Liver (tissue), 9 donors: ENCODE results near the gene THEMIS. TPM values are rescaled to one million over a fixed set of nuclear protein-coding genes. Genes with fewer than 3 reads are reported as not detected.

ENCODE experiments used
- DNase-seq: peaks from one replicate; pipeline ENCODE4 v3.0.0-alpha.2; 2017; ENCODE audit warnings: low spot score
- H3K27ac ChIP-seq, 2 donors: one replicate each; pipeline ENCODE4 v1.7.0; 2013; ENCODE audit warnings: inconsistent platforms in 2 of 2, low read length in 2 of 2, control low read depth in 1 of 2, low read depth in 1 of 2, mild to moderate bottlenecking in 1 of 2
- H3K27me3 ChIP-seq, 4 donors: one replicate each; pipeline versions ENCODE4 v1.6.1 to v1.7.0; 2013; ENCODE audit warnings: low read length in 3 of 4, inconsistent platforms in 1 of 4, mild to moderate bottlenecking in 1 of 4, moderate library complexity in 1 of 4; ENCODE audit not compliant: control insufficient read depth in 4 of 4, insufficient read depth in 4 of 4
- H3K36me3 ChIP-seq, 4 donors: one replicate each; pipeline versions ENCODE4 v1.6.1 to v1.7.0; 2013; ENCODE audit warnings: low read length in 3 of 4, mild to moderate bottlenecking in 3 of 4, low read depth in 1 of 4, moderate library complexity in 1 of 4; ENCODE audit not compliant: control insufficient read depth in 4 of 4, insufficient read depth in 3 of 4
- H3K4me1 ChIP-seq, 4 donors: one replicate each; pipeline versions ENCODE4 v1.6.1 to v1.7.0; 2013; ENCODE audit warnings: low read length in 3 of 4, mild to moderate bottlenecking in 3 of 4, moderate library complexity in 1 of 4; ENCODE audit not compliant: control insufficient read depth in 4 of 4, insufficient read depth in 4 of 4
- H3K4me3 ChIP-seq, 3 donors: one replicate each; pipeline versions ENCODE4 v1.6.1 to v1.7.0; 2013; ENCODE audit warnings: low read length in 3 of 3, control low read depth in 1 of 3, low read depth in 1 of 3, mild to moderate bottlenecking in 1 of 3
- H3K9ac ChIP-seq, 2 donors: one replicate each; pipeline ENCODE4 v1.7.0; 2013; ENCODE audit warnings: low read length in 2 of 2, mild to moderate bottlenecking in 2 of 2, moderate library complexity in 2 of 2, control low read depth in 1 of 2, low read depth in 1 of 2
- H3K9me3 ChIP-seq, 4 donors: one replicate each; pipeline versions ENCODE4 v1.6.1 to v1.7.0; 2013; ENCODE audit warnings: low read length in 3 of 4; ENCODE audit not compliant: control insufficient read depth in 4 of 4
- EGR1 ChIP-seq, 2 donors: IDR thresholded peaks; 2 replicates each; pipeline ENCODE4 v1.6.1; 2016 to 2018; ENCODE audit warnings: antibody characterized with exemption in 2 of 2, low read depth in 2 of 2
- FOXA2 ChIP-seq: IDR thresholded peaks from 2 replicates; pipeline ENCODE4 v1.6.1; 2016; ENCODE audit warnings: antibody characterized with exemption
- GABPA ChIP-seq, 2 donors: IDR thresholded peaks in 1 of 2; conservative IDR thresholded peaks in 1 of 2; 2 replicates each; pipeline ENCODE4 v1.6.1; 2016; ENCODE audit warnings: antibody characterized with exemption in 2 of 2, mild to moderate bottlenecking in 1 of 2, moderate library complexity in 1 of 2
- HNF4G ChIP-seq: IDR thresholded peaks from 2 replicates; pipeline ENCODE4 v1.6.1; 2016; ENCODE audit warnings: antibody characterized with exemption
- JUND ChIP-seq, 2 donors: IDR thresholded peaks; 2 replicates each; pipeline ENCODE4 v1.6.1; 2016; ENCODE audit warnings: antibody characterized with exemption in 2 of 2
- RAD21 ChIP-seq, 2 donors: IDR thresholded peaks; 2 replicates each; pipeline ENCODE4 v1.6.1; 2016; ENCODE audit warnings: antibody characterized with exemption in 2 of 2, mild to moderate bottlenecking in 2 of 2
- RXRA ChIP-seq, 2 donors: IDR thresholded peaks; 2 replicates each; pipeline ENCODE4 v1.6.1; 2017 to 2018; ENCODE audit warnings: antibody characterized with exemption in 2 of 2, mild to moderate bottlenecking in 1 of 2
- SP1 ChIP-seq: IDR thresholded peaks from 2 replicates; pipeline ENCODE4 v1.6.1; 2018; ENCODE audit warnings: antibody characterized with exemption, mild to moderate bottlenecking
- TAF1 ChIP-seq: conservative IDR thresholded peaks from 2 replicates; pipeline ENCODE4 v1.6.1; 2016; ENCODE audit warnings: antibody characterized with exemption, mild to moderate bottlenecking
- YY1 ChIP-seq: IDR thresholded peaks from 2 replicates; pipeline ENCODE4 v1.6.1; 2016; ENCODE audit warnings: antibody characterized with exemption, mild to moderate bottlenecking
- WGBS: extraction: QIAGEN DNeasy Blood & Tissue Kit; methylation state at CpG from one replicate; pipeline ENCODE4 v1.1.7; 2013; 5-methylcytosine and 5-hydroxymethylcytosine counted together
- polyA plus RNA-seq, 2 donors: library from polyadenylated mRNA; stranded (reverse) in 1 of 2; unstranded in 1 of 2; fragments of 200-250 nt in 1 of 2; fragments of >200 nt in 1 of 2; fragmentation: Nextera tagmentation in 1 of 2; extraction: Ambion mirVana in 1 of 2; gene quantifications; one replicate each; pipeline versions ENCODE4 v1.2.1 to v1.2.3, GENCODE V29; 2013 to 2015
- total RNA-seq, 2 donors: library from RNA; depleted of rRNA; stranded (reverse); fragments of >200 nt; gene quantifications; one replicate each; pipeline ENCODE4 v1.2.3, GENCODE V29; 2014
- TF ChIP-seq, protein P1 (sequence below): IDR thresholded peaks from 2 replicates; pipeline ENCODE4 v1.6.1; 2016; ENCODE audit warnings: antibody characterized with exemption
- TF ChIP-seq, protein P2 (sequence below): IDR thresholded peaks from 2 replicates; pipeline ENCODE4 v1.6.1; 2016; ENCODE audit warnings: antibody characterized with exemption
- TF ChIP-seq, protein P3 (sequence below): IDR thresholded peaks from 2 replicates; pipeline ENCODE4 v1.6.1; 2016; ENCODE audit warnings: antibody characterized with exemption
- TF ChIP-seq, protein P4 (sequence below): fragments of 150-350 bp; IDR thresholded peaks from 2 replicates; pipeline ENCODE4 v1.5.1; 2017; ENCODE audit warnings: improper control_type of control experiment, low read depth, low read length; ENCODE audit not compliant: missing input control
- TF ChIP-seq, protein P5 (sequence below): IDR thresholded peaks from 2 replicates; pipeline ENCODE4 v1.6.1; 2016; ENCODE audit warnings: antibody characterized with exemption, mild to moderate bottlenecking
- donor health status: healthy.
- donor health status: healthy.
- donor health status: healthy.
- donor health status: healthy.
- donor health status: healthy.

THEMIS gene
- total and polyA plus RNA-seq, 4 donors, result 0.05 to 0.59 (median 0.21) TPM

DNA sequence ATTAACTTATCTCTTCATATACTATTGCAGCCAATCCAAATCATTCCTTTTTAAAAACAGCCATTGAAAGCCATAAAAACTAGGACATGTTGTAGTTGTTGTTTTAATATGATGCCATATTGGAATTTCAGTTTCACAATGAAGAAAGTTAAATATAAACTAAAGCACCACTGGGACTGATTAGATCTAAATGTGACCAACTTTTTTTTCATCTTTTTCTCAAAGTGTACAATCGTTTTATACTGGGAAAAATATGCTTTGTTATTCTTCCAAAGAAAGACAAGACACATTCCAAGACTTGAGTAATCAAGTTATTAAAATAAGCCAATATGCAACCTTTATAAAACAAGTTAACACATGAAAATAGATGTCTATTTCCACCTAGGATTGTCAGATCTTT is 68.5 kb downstream of the THEMIS start:
- H3K27me3 ChIP-seq, result no peaks in the 10 kb centered on the region
- no peak overlapping the region for H3K27ac ChIP-seq
- whole genome bisulfite sequencing, result 15% methylated on average over 1 of the region's 1 CpG
- TF ChIP-seq, protein P1, sequence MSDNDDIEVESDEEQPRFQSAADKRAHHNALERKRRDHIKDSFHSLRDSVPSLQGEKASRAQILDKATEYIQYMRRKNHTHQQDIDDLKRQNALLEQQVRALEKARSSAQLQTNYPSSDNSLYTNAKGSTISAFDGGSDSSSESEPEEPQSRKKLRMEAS, result no peak
- peak; percentile 12 for TF ChIP-seq YY1
- no peaks in the 10 kb centered on the region for H3K4me1 ChIP-seq
- no peaks in the 10 kb centered on the region for H3K36me3 ChIP-seq
- no peak for DNase-seq
- H3K9ac ChIP-seq, result no peak overlapping the region
- H3K4me3 ChIP-seq, result no peak overlapping the region
- no peaks in the 10 kb centered on the region for H3K9me3 ChIP-seq

DNA sequence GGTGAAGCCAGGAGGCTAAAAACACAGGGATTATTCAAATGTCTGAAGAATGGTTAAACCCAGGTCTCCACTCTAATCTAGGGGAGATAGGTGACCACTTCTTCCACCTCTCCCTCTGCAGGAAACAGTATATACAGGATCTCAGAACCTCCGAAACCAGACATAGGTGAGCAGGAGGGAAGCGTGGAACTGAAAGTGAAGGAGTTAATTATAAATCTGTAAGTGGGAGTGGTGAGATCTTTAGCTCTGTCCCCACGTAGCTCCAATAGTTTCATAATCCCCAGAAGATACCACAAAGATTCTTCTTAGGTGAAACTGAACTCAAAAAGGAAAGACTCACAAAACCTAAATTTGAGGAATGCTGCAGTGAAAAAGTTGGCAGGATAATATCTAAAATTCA is 76.8 kb downstream of the THEMIS start:
- no peak for DNase-seq
- H3K27me3 ChIP-seq, result peaks cover 0 to 3% (median 0%) of the 10 kb centered on the region in 4 donors
- WGBS, result 51% methylated on average over 3 of the region's 3 CpGs
- no peak overlapping the region for H3K4me3 ChIP-seq
- H3K36me3 ChIP-seq, result no peaks in the 10 kb centered on the region
- no peak overlapping the region for H3K27ac ChIP-seq
- H3K9ac ChIP-seq, result no peak overlapping the region
- H3K9me3 ChIP-seq, result no peaks in the 10 kb centered on the region
- TF ChIP-seq TAF1 (no peak), RXRA (IDR thresholded peaks at IDR 0.05) (no peak), JUND (IDR thresholded peaks at IDR 0.05) (no peak), HNF4G (no peak), EGR1 (IDR thresholded peaks at IDR 0.05; ENCODE audit: low read depth in 2 of 2) (no peak), SP1 (no peak), FOXA2 (no peak), RAD21 (IDR thresholded peaks at IDR 0.05) (no peak), YY1 (no peak), GABPA (IDR thresholded peaks at IDR 0.05 in 1 of 2, conservative IDR thresholded peaks at IDR 0.05 in 1 of 2) (no peak)
- TF ChIP-seq, protein P2, sequence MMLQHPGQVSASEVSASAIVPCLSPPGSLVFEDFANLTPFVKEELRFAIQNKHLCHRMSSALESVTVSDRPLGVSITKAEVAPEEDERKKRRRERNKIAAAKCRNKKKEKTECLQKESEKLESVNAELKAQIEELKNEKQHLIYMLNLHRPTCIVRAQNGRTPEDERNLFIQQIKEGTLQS, result no peak
- TF ChIP-seq, protein P3, sequence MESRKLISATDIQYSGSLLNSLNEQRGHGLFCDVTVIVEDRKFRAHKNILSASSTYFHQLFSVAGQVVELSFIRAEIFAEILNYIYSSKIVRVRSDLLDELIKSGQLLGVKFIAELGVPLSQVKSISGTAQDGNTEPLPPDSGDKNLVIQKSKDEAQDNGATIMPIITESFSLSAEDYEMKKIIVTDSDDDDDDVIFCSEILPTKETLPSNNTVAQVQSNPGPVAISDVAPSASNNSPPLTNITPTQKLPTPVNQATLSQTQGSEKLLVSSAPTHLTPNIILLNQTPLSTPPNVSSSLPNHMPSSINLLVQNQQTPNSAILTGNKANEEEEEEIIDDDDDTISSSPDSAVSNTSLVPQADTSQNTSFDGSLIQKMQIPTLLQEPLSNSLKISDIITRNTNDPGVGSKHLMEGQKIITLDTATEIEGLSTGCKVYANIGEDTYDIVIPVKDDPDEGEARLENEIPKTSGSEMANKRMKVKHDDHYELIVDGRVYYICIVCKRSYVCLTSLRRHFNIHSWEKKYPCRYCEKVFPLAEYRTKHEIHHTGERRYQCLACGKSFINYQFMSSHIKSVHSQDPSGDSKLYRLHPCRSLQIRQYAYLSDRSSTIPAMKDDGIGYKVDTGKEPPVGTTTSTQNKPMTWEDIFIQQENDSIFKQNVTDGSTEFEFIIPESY, result no peak
- TF ChIP-seq, protein P4, sequence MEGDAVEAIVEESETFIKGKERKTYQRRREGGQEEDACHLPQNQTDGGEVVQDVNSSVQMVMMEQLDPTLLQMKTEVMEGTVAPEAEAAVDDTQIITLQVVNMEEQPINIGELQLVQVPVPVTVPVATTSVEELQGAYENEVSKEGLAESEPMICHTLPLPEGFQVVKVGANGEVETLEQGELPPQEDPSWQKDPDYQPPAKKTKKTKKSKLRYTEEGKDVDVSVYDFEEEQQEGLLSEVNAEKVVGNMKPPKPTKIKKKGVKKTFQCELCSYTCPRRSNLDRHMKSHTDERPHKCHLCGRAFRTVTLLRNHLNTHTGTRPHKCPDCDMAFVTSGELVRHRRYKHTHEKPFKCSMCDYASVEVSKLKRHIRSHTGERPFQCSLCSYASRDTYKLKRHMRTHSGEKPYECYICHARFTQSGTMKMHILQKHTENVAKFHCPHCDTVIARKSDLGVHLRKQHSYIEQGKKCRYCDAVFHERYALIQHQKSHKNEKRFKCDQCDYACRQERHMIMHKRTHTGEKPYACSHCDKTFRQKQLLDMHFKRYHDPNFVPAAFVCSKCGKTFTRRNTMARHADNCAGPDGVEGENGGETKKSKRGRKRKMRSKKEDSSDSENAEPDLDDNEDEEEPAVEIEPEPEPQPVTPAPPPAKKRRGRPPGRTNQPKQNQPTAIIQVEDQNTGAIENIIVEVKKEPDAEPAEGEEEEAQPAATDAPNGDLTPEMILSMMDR, result no peak
- TF ChIP-seq, protein P5, sequence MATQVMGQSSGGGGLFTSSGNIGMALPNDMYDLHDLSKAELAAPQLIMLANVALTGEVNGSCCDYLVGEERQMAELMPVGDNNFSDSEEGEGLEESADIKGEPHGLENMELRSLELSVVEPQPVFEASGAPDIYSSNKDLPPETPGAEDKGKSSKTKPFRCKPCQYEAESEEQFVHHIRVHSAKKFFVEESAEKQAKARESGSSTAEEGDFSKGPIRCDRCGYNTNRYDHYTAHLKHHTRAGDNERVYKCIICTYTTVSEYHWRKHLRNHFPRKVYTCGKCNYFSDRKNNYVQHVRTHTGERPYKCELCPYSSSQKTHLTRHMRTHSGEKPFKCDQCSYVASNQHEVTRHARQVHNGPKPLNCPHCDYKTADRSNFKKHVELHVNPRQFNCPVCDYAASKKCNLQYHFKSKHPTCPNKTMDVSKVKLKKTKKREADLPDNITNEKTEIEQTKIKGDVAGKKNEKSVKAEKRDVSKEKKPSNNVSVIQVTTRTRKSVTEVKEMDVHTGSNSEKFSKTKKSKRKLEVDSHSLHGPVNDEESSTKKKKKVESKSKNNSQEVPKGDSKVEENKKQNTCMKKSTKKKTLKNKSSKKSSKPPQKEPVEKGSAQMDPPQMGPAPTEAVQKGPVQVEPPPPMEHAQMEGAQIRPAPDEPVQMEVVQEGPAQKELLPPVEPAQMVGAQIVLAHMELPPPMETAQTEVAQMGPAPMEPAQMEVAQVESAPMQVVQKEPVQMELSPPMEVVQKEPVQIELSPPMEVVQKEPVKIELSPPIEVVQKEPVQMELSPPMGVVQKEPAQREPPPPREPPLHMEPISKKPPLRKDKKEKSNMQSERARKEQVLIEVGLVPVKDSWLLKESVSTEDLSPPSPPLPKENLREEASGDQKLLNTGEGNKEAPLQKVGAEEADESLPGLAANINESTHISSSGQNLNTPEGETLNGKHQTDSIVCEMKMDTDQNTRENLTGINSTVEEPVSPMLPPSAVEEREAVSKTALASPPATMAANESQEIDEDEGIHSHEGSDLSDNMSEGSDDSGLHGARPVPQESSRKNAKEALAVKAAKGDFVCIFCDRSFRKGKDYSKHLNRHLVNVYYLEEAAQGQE, result no peak
- H3K4me1 ChIP-seq, result no peaks in the 10 kb centered on the region
